WTC11 (cell line): Measurements from ENCODE around the gene CABP7.

Experiments used
- ATF6 ChIP-seq: sonication (generic); formaldehyde crosslinking; IDR thresholded peaks from 2 replicates; pipeline ENCODE4 v1.8.1; 2023; ENCODE audit warnings: mild to moderate bottlenecking, missing genetic modification reagents
- ELF4 ChIP-seq: sonication (generic); formaldehyde crosslinking; IDR thresholded peaks from 2 replicates; pipeline ENCODE4 v1.8.1; 2022; ENCODE audit warnings: low read depth, mild to moderate bottlenecking, moderate library complexity, missing genetic modification reagents
- JUN ChIP-seq: sonication (generic); formaldehyde crosslinking; IDR thresholded peaks from 2 replicates; pipeline ENCODE4 v1.8.0; 2023; ENCODE audit warnings: mild to moderate bottlenecking, missing genetic modification reagents
- NFE2L1 ChIP-seq: sonication (generic); formaldehyde crosslinking; IDR thresholded peaks from 2 replicates; pipeline ENCODE4 v1.8.1; 2023; ENCODE audit warnings: missing genetic modification reagents
- TF ChIP-seq, protein P1 (sequence below): fragments of 200-600 bp; IDR thresholded peaks from 2 replicates; pipeline ENCODE4 v1.8.0; 2022; ENCODE audit warnings: antibody characterized with exemption

DNA sequence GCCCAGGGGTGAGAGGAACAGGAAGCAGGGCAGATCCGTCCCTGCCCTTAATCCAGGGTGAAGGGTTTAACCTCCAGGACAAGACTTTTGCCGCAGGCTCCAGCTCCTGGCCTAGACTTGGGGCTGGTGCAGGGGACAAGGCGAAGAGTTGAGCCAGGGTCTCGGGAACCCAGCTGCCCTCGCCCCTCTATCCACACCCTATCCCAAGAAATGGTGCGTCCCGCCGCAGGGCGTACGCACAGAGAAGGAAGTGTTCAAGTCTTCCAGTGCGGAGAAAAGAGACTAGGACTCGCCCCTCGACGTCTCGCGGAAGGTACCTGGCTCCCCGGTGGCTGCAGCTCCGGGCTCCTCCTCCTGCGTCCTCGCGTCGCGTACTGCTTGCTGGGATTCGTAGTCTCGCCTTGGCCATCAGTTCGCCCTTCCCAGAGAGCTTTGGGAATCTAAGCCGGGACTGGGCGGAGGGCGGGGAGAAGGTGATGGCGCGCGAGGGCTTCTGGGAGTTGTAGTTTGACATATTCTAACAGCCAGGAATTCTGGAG, 46.9 kb downstream of the CABP7 start, which contains the start of gene ZMAT5:
- TF ChIP-seq NFE2L1 (CRISPR knock-in tag) (no peak), ATF6 (CRISPR knock-in tag) (no peak), ELF4 (no peak), JUN (no peak)
- TF ChIP-seq, protein P1, sequence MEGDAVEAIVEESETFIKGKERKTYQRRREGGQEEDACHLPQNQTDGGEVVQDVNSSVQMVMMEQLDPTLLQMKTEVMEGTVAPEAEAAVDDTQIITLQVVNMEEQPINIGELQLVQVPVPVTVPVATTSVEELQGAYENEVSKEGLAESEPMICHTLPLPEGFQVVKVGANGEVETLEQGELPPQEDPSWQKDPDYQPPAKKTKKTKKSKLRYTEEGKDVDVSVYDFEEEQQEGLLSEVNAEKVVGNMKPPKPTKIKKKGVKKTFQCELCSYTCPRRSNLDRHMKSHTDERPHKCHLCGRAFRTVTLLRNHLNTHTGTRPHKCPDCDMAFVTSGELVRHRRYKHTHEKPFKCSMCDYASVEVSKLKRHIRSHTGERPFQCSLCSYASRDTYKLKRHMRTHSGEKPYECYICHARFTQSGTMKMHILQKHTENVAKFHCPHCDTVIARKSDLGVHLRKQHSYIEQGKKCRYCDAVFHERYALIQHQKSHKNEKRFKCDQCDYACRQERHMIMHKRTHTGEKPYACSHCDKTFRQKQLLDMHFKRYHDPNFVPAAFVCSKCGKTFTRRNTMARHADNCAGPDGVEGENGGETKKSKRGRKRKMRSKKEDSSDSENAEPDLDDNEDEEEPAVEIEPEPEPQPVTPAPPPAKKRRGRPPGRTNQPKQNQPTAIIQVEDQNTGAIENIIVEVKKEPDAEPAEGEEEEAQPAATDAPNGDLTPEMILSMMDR: no peak
